Breast epithelium (tissue), 4 donors: ENCODE data around the gene CZIB. TPM values are rescaled to one million over a fixed set of nuclear protein-coding genes. Genes with fewer than 3 reads are reported as not detected.

ENCODE experiments used
- DNase-seq, 2 donors: peaks; one replicate each; pipeline ENCODE4 v3.0.0-alpha.2; 2019; ENCODE audit warnings: low spot score in 2 of 2
- H3K27ac ChIP-seq, 2 donors: fragments of 200-600 bp; sonication (generic) in 1 of 2; one replicate each; pipeline ENCODE4 v1.5.1; 2016 to 2019; ENCODE audit warnings: mild to moderate bottlenecking in 1 of 2
- H3K27me3 ChIP-seq, 2 donors: fragments of 200-600 bp; sonication (generic) in 1 of 2; one replicate each; pipeline versions ENCODE4 v1.5.1 to v1.6.0; 2017 to 2019; ENCODE audit warnings: control low read depth in 1 of 2, mild to moderate bottlenecking in 1 of 2
- H3K36me3 ChIP-seq: fragments of 200-600 bp; one replicate; pipeline ENCODE4 v1.5.1; 2019
- H3K4me1 ChIP-seq, 2 donors: fragments of 200-600 bp; sonication (generic); one replicate each; pipeline ENCODE4 v1.5.1; 2016 to 2019; ENCODE audit warnings: control low read depth in 1 of 2
- H3K4me3 ChIP-seq, 3 donors: fragments of 200-600 bp; sonication (generic); 1 replicate in 2 of 3; 2 replicates in 1 of 3; pipeline ENCODE4 v1.5.1; 2016 to 2019; ENCODE audit warnings: mild to moderate bottlenecking in 3 of 3, moderate library complexity in 2 of 3
- H3K9me3 ChIP-seq, 2 donors: fragments of 200-600 bp; sonication (generic) in 1 of 2; one replicate each; pipeline ENCODE4 v1.5.1; 2016 to 2019; ENCODE audit warnings: control low read depth in 1 of 2
- CTCF ChIP-seq, 3 donors: fragments of 450-650 bp; IDR thresholded peaks; one replicate each; pipeline ENCODE4 v1.5.1; 2016 to 2017; ENCODE audit warnings: antibody characterized with exemption in 3 of 3, mild to moderate bottlenecking in 3 of 3, moderate library complexity in 3 of 3
- POLR2A ChIP-seq: fragments of 450-650 bp; IDR thresholded peaks from one replicate; pipeline ENCODE4 v1.6.1; 2016; ENCODE audit warnings: antibody characterized with exemption, mild to moderate bottlenecking, moderate library complexity
- POLR2AphosphoS5 ChIP-seq, 3 donors: sonication (generic); formaldehyde crosslinking; IDR thresholded peaks; one replicate each; pipeline ENCODE4 v1.6.1; 2017; ENCODE audit warnings: antibody characterized with exemption in 3 of 3
- intact Hi-C: fragments of 100-400 bp; cut with DNase I; formaldehyde crosslinking; loops from one replicate; pipeline ENCODE4 v1.15.1; 2023; ENCODE audit warnings: low total_unique reads
- total RNA-seq, 3 donors: library from RNA; depleted of rRNA; stranded (reverse); fragments of >200 nt; gene quantifications; one replicate each; pipeline ENCODE4 v1.1.0, GENCODE V29; 2016

CZIB gene
- total RNA-seq, 3 donors from 2014 or later: 60.6 to 69.8 (median 61.3) TPM

- TF ChIP-seq POLR2AphosphoS5 (IDR thresholded peaks at IDR 0.05): no peak
- TF ChIP-seq CTCF (IDR thresholded peaks at IDR 0.05): no peak
- TF ChIP-seq POLR2A: no peak
- Histone ChIP-seq H3K27me3 (no peaks in the 10 kb centered on the region), H3K36me3 (no peaks in the 10 kb centered on the region), H3K9me3 (no peaks in the 10 kb centered on the region), H3K27ac (no peak overlapping the region), H3K4me3 (no peak overlapping the region), H3K4me1 (no peaks in the 10 kb centered on the region)
- no peak for DNase-seq
- intact Hi-C loops: no loop called here
These were observed 54.1 kb downstream of the CZIB start for GRCh38 chr1:53166366-53166765.

- Histone ChIP-seq H3K4me1 (no peaks in the 10 kb centered on the region), H3K27me3 (no peaks in the 10 kb centered on the region), H3K9me3 (no peaks in the 10 kb centered on the region), H3K4me3 (no peak overlapping the region), H3K27ac (no peak overlapping the region), H3K36me3 (no peaks in the 10 kb centered on the region)
- intact Hi-C loops: no loop called here
- TF ChIP-seq CTCF (IDR thresholded peaks at IDR 0.05) (no peak), POLR2A (no peak), POLR2AphosphoS5 (IDR thresholded peaks at IDR 0.05) (no peak)
- DNase-seq: no peak
These were observed 54.9 kb downstream of the CZIB start for GRCh38 chr1:53165408-53165961.

Other genes with a start within 250 kb of the CZIB start
- 100 to 1,000 TPM in 1 of 3 donors, 10 to 100 TPM in 2; 55.1 to 246 (median 83.1) TPM for gene PODN, start 158.4 kb downstream of the CZIB start, total RNA-seq
- gene SLC1A7, start 78.0 kb downstream of the CZIB start, total RNA-seq: under 1 TPM in 1 of 3 donors, not detected in 2; 0.16 TPM
- gene CPT2, start 23.8 kb downstream of the CZIB start, total RNA-seq: 10 to 100 TPM; 20.5 to 26.2 (median 22.9) TPM
- 10 to 100 TPM; 35.0 to 45.2 (median 37.5) TPM for gene MAGOH, start 17.9 kb upstream of the CZIB start, total RNA-seq
- gene LRP8, start 107.4 kb upstream of the CZIB start, total RNA-seq: 10 to 100 TPM in 1 of 3 donors, 1 to 10 TPM in 2; 1.6 to 14.7 (median 6.3) TPM
- gene DMRTB1, start 238.8 kb upstream of the CZIB start, total RNA-seq: not detected